Peyer's patch (tissue), 4 donors: ENCODE data around the gene ALG1.

Experiments used
- POLR2A ChIP-seq, 2 donors: fragments of 450-650 bp; IDR thresholded peaks; one replicate each; pipeline ENCODE4 v1.5.1; 2017; ENCODE audit warnings: antibody characterized with exemption in 2 of 2, mild to moderate bottlenecking in 2 of 2, moderate library complexity in 2 of 2
- TF ChIP-seq, protein P1 (sequence below), 6 experiments: fragments of 450-650 bp in 4 of 6; fragments of 200-600 bp in 2 of 6; sonication (generic) in 1 of 6; IDR thresholded peaks; one replicate each; pipeline ENCODE4 v1.5.1; 2017 to 2019; ENCODE audit warnings: antibody characterized with exemption in 6 of 6, mild to moderate bottlenecking in 3 of 6, moderate library complexity in 1 of 6

DNA sequence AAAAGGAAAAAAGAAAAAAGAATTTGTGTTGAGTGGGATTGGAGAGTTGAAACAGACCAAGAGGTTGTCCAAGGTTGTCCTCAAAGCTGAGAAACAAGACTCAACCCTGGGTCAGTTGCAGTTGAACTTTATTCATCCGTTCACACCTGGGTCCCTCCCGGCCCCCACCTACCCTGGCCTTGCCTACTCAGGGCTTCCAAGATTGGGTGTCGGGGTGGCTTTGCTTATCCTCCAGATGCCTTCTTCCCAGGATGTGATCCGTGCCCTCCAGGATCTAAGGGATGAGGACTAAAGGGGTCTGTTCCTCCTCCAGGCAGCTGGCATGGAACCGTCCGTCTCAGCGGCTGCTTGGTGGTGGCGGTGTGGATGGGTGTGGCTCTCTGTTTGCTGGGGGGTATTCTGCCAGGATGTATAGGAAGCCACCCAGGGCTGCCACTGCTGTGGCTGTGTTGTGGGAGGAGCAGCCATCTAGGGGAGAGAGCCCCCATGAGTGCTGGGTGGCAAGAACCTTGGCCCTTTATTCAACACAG lies 27.6 kb upstream of the ALG1 start:
- TF ChIP-seq, protein P1, sequence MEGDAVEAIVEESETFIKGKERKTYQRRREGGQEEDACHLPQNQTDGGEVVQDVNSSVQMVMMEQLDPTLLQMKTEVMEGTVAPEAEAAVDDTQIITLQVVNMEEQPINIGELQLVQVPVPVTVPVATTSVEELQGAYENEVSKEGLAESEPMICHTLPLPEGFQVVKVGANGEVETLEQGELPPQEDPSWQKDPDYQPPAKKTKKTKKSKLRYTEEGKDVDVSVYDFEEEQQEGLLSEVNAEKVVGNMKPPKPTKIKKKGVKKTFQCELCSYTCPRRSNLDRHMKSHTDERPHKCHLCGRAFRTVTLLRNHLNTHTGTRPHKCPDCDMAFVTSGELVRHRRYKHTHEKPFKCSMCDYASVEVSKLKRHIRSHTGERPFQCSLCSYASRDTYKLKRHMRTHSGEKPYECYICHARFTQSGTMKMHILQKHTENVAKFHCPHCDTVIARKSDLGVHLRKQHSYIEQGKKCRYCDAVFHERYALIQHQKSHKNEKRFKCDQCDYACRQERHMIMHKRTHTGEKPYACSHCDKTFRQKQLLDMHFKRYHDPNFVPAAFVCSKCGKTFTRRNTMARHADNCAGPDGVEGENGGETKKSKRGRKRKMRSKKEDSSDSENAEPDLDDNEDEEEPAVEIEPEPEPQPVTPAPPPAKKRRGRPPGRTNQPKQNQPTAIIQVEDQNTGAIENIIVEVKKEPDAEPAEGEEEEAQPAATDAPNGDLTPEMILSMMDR (IDR thresholded peaks at IDR 0.05) = no peak
- no peak for TF ChIP-seq POLR2A (IDR thresholded peaks at IDR 0.05)
